22Rv1 (cell line): ENCODE measurements around the gene KRT37.

Source experiments
- CTCF ChIP-seq: fragments of 450-650 bp; IDR thresholded peaks from 2 replicates; pipeline ENCODE4 v1.5.1; 2017; ENCODE audit warnings: mild to moderate bottlenecking
- ZFX ChIP-seq: fragments of 450-650 bp; IDR thresholded peaks from 2 replicates; pipeline ENCODE4 v1.6.1; 2017; ENCODE audit warnings: antibody characterized with exemption, borderline replicate concordance

- TF ChIP-seq CTCF (no peak), ZFX (no peak)
These were observed 4.4 kb upstream of the KRT37 start for GRCh38 chr17:41428591-41429291.
